Neuronal stem cell (in vitro differentiated cells): ENCODE results near the gene LIMK2.

ENCODE experiments used
- DNase-seq: peaks from one replicate; pipeline ENCODE4 v3.0.0-alpha.2; 2013; ENCODE audit warnings: low spot score
- H2AFZ ChIP-seq: one replicate; pipeline ENCODE4 v1.6.1; 2013; ENCODE audit warnings: mild to moderate bottlenecking, low read length, inconsistent platforms
- H2AK5ac ChIP-seq: 2 replicates; pipeline ENCODE4 v1.6.1; 2013; ENCODE audit warnings: low read depth, mild to moderate bottlenecking, inconsistent platforms, low read length, moderate library complexity, mixed read lengths
- H2BK120ac ChIP-seq: 2 replicates; pipeline ENCODE4 v1.6.1; 2013; ENCODE audit warnings: low read depth, mild to moderate bottlenecking, inconsistent platforms, low read length, moderate library complexity, mixed read lengths
- H2BK12ac ChIP-seq: one replicate; pipeline ENCODE4 v1.6.1; 2013; ENCODE audit warnings: low read length, inconsistent platforms
- H2BK15ac ChIP-seq: 2 replicates; pipeline ENCODE4 v1.6.1; 2013; ENCODE audit warnings: mild to moderate bottlenecking, low read length, inconsistent platforms, mixed read lengths
- H2BK5ac ChIP-seq: one replicate; pipeline ENCODE4 v1.6.1; 2013; ENCODE audit warnings: inconsistent platforms, mild to moderate bottlenecking, low read length, moderate library complexity
- H3K14ac ChIP-seq: one replicate; pipeline ENCODE4 v1.6.1; 2013; ENCODE audit warnings: low read length, inconsistent platforms
- H3K18ac ChIP-seq: 2 replicates; pipeline ENCODE4 v1.6.1; 2013; ENCODE audit warnings: low read length, inconsistent platforms
- H3K23ac ChIP-seq: 2 replicates; pipeline ENCODE4 v1.6.1; 2013; ENCODE audit warnings: low read depth, mild to moderate bottlenecking, mixed read lengths, low read length, inconsistent platforms; ENCODE audit not compliant: poor library complexity
- H3K27ac ChIP-seq: replicated peaks from 3 replicates; pipeline ENCODE4 v1.5.1; 2013; ENCODE audit warnings: low read length, inconsistent platforms
- H3K27me3 ChIP-seq, 3 experiments: 2 replicates each; pipeline ENCODE4 v1.6.1; 2013; ENCODE audit warnings: low read length in 3 of 3, mild to moderate bottlenecking in 2 of 3, inconsistent platforms in 1 of 3, low read depth in 1 of 3, mixed read lengths in 1 of 3, moderate library complexity in 1 of 3; ENCODE audit not compliant: control insufficient read depth in 3 of 3, insufficient read depth in 3 of 3
- H3K36me3 ChIP-seq, 2 donors: replicated peaks in 1 of 2; 2 replicates each; pipeline ENCODE4 v1.6.1; 2013; ENCODE audit warnings: low read length in 2 of 2; ENCODE audit not compliant: control insufficient read depth in 2 of 2, insufficient read depth in 2 of 2
- H3K4ac ChIP-seq: 2 replicates; pipeline ENCODE4 v1.6.1; 2013; ENCODE audit warnings: inconsistent platforms, mild to moderate bottlenecking, low read length, moderate library complexity
- H3K4me1 ChIP-seq, 2 donors: 1 replicate in 1 of 2; 2 replicates in 1 of 2; pipeline ENCODE4 v1.6.1; 2013; ENCODE audit warnings: low read length in 2 of 2, low read depth in 1 of 2; ENCODE audit not compliant: control insufficient read depth in 2 of 2, insufficient read depth in 1 of 2
- H3K4me2 ChIP-seq: one replicate; pipeline ENCODE4 v1.6.1; 2013; ENCODE audit warnings: mild to moderate bottlenecking, low read length, inconsistent platforms; ENCODE audit not compliant: insufficient read depth, poor library complexity, severe bottlenecking
- H3K4me3 ChIP-seq, 2 donors: 2 replicates each; pipeline ENCODE4 v1.5.1; 2013; ENCODE audit warnings: low read length in 2 of 2, mild to moderate bottlenecking in 2 of 2, inconsistent platforms in 1 of 2, moderate library complexity in 1 of 2
- H3K79me1 ChIP-seq: one replicate; pipeline ENCODE4 v1.6.1; 2013; ENCODE audit warnings: low read depth, mild to moderate bottlenecking, inconsistent platforms, low read length, moderate library complexity
- H3K9ac ChIP-seq: one replicate; pipeline ENCODE4 v1.6.1; 2013; ENCODE audit warnings: mild to moderate bottlenecking, low read depth, low read length, inconsistent platforms; ENCODE audit not compliant: poor library complexity
- H3K9me3 ChIP-seq, 2 donors: replicated peaks in 1 of 2; 2 replicates each; pipeline versions ENCODE3 to v1.6.1; 2013; ENCODE audit warnings: low read length in 2 of 2, mild to moderate bottlenecking in 2 of 2, inconsistent platforms in 1 of 2, low read depth in 1 of 2, mixed read lengths in 1 of 2, moderate library complexity in 1 of 2; ENCODE audit not compliant: control insufficient read depth in 2 of 2, insufficient read depth in 1 of 2
- H4K8ac ChIP-seq: one replicate; pipeline ENCODE4 v1.6.1; 2013; ENCODE audit warnings: low read depth, mild to moderate bottlenecking, inconsistent platforms, low read length, moderate library complexity
- H4K91ac ChIP-seq: one replicate; pipeline ENCODE4 v1.6.1; 2013; ENCODE audit warnings: low read length, low read depth, mild to moderate bottlenecking, inconsistent platforms; ENCODE audit not compliant: poor library complexity
- WGBS, 2 donors: extraction: QIAGEN DNeasy Blood & Tissue Kit; methylation state at CpG; one replicate each; pipeline ENCODE4 v1.1.7; 2013; ENCODE audit warnings: missing lambda C conversion rate in 2 of 2, mixed read lengths in 1 of 2; ENCODE audit not compliant: insufficient read length in 2 of 2, insufficient replicate concordance in 1 of 2; ENCODE audit errors: extremely low coverage in 2 of 2; 5-methylcytosine and 5-hydroxymethylcytosine counted together

The LIMK2 gene

DNA sequence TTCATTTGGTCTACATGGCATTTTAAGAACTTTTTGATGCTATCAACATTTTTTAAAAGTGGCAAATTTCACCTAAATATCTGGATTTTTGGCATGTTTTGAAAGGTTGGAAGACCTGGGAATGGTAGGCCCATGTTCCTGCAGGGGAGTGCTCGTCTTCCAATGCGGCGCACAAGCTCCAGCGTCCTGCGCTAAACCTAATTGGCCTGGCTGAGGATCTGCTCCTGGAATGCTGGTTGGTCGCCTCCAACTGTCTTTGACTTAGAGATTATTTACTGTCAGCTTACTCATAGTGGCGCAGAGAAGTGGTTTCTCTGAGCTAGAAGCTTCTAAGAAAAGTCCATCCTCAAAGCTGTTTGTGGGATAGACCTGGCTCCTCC, 626 bp upstream of the LIMK2 start:
- Histone ChIP-seq H3K27me3 (no peaks in the 10 kb centered on the region), H3K9ac (no peak overlapping the region), H3K4me2 (no peak overlapping the region), H3K27ac (no peak overlapping the region), H3K9me3 (no peaks in the 10 kb centered on the region), H3K4me1 (peaks cover 6 to 8% of the 10 kb centered on the region in 2 donors), H3K23ac (no peak overlapping the region), H2AK5ac (no peak overlapping the region), H2AFZ (peak overlapping the region; percentile 90), H2BK5ac (no peak overlapping the region), H4K8ac (no peak overlapping the region), H2BK12ac (no peak overlapping the region), H3K14ac (no peak overlapping the region), H3K4ac (no peak overlapping the region), H3K79me1 (peaks cover 4% of the 10 kb centered on the region), H2BK120ac (no peak overlapping the region), H3K36me3 (peaks cover 0 to 14% of the 10 kb centered on the region in 2 donors), H2BK15ac (no peak overlapping the region), H3K18ac (no peak overlapping the region), H4K91ac (no peak overlapping the region), H3K4me3 (peak overlapping the region in 1 of 2 donors; percentile 75)
- no peak for DNase-seq
- WGBS, 2 donors, result no CpG with 5 or more reads among the region's 7 CpGs

DNA sequence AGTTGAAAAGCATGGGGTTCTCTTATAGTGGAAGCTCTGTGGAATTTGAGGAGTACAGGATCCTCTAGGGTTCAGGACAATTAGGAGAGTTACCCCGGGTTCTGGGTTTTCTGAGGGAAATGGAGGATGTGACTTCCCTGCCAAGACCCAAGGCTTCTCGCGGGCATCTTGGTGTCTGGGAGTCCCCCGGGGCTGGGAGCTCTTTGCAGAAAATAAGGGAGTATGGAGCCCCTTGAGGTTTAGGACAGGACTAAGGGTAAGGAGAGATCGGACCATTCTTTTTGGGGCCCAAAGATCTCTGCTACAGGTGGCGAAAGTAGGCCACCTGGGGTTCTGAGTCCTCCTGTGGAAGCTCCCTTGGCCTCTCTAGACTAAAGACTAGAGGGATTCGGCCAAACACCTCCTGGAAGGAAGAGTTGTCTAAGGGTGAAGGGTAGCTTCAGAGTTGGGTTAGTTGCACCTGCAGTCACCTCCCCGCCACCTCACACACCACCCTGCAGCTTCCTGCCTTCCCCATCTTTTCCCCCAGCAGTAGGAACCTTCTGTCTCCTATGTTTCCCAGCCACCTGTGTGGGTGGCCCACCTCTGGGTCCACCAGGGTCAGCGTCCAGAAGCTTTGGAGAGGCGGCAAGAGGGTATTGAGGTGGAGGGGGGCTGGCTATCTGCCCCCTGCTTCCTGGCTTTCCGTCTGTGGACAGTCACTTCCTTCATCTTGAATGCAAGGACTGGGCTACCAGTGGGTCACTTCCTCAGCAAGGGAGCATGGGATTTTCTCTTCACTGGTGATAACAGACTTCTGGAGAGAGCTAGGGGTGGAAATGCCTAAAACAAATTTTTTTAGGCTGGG, 908 bp downstream of the LIMK2 start:
- Histone ChIP-seq H3K23ac (peak overlapping the region; percentile 86), H3K79me1 (peaks cover 5% of the 10 kb centered on the region), H4K91ac (no peak overlapping the region), H3K4me3 (peak overlapping the region; percentile 75 to 98), H2BK5ac (peak overlapping the region; percentile 15), H3K4ac (no peak overlapping the region), H2BK120ac (no peak overlapping the region), H2BK15ac (peak overlapping the region; percentile 69), H3K27me3 (no peaks in the 10 kb centered on the region), H2BK12ac (no peak overlapping the region), H4K8ac (no peak overlapping the region), H2AK5ac (no peak overlapping the region), H3K9ac (peak overlapping the region; percentile 22), H3K36me3 (peaks cover 0 to 12% of the 10 kb centered on the region in 2 donors), H3K4me1 (peaks cover 11 to 14% of the 10 kb centered on the region in 2 donors), H3K9me3 (no peaks in the 10 kb centered on the region), H2AFZ (peak overlapping the region; percentile 90), H3K27ac (no peak overlapping the region), H3K14ac (no peak overlapping the region), H3K18ac (no peak overlapping the region), H3K4me2 (peak overlapping the region; percentile 72)
- no CpG with 5 or more reads among the region's 11 CpGs for WGBS, 2 donors
- no peak for DNase-seq

DNA sequence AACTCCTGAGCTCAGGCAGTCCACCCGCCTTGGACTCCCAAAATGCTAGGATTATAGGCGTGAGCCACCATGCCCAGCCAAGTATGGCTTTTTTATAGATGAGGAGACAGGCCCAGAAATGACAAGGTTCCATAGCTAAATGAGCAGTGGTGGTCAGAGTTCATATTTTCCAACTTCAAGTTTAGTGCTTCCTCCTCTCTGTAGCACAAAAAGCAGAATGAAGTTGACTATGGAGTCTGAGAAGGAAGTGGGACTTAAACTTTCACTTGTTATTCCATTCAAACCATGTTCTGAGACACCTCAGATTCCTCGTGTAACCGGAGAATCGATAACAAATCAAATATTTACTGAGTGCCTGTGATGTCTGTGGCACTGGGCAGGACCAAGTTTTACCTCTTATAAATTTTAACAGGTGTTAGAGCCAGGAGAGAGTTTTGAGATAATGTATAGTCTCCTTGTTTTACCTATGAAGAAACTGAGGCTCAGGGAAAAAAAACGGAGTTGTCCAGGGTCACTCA, 3.0 kb downstream of the LIMK2 start:
- peaks cover 5% of the 10 kb centered on the region for H3K79me1 ChIP-seq
- WGBS, 2 donors, result no CpG with 5 or more reads among the region's 6 CpGs
- no peak overlapping the region for H4K91ac ChIP-seq
- no peak for DNase-seq
- no peak overlapping the region for H3K4ac ChIP-seq
- H3K18ac ChIP-seq, result no peak overlapping the region
- no peak overlapping the region for H3K9ac ChIP-seq
- no peaks in the 10 kb centered on the region for H3K9me3 ChIP-seq
- no peak overlapping the region for H3K4me2 ChIP-seq
- H4K8ac ChIP-seq, result no peak overlapping the region
- no peak overlapping the region for H2BK5ac ChIP-seq
- peaks cover 0 to 15% of the 10 kb centered on the region in 2 donors for H3K36me3 ChIP-seq
- H3K23ac ChIP-seq, result no peak overlapping the region
- no peak overlapping the region for H2BK15ac ChIP-seq
- no peak overlapping the region for H2BK12ac ChIP-seq
- no peaks in the 10 kb centered on the region for H3K27me3 ChIP-seq
- peaks cover 15 to 28% of the 10 kb centered on the region in 2 donors for H3K4me1 ChIP-seq
- no peak overlapping the region for H2BK120ac ChIP-seq
- no peak overlapping the region for H2AK5ac ChIP-seq
- H3K4me3 ChIP-seq, result no peak overlapping the region
- no peak overlapping the region for H3K14ac ChIP-seq
- no peak overlapping the region for H2AFZ ChIP-seq
- no peak overlapping the region for H3K27ac ChIP-seq

DNA sequence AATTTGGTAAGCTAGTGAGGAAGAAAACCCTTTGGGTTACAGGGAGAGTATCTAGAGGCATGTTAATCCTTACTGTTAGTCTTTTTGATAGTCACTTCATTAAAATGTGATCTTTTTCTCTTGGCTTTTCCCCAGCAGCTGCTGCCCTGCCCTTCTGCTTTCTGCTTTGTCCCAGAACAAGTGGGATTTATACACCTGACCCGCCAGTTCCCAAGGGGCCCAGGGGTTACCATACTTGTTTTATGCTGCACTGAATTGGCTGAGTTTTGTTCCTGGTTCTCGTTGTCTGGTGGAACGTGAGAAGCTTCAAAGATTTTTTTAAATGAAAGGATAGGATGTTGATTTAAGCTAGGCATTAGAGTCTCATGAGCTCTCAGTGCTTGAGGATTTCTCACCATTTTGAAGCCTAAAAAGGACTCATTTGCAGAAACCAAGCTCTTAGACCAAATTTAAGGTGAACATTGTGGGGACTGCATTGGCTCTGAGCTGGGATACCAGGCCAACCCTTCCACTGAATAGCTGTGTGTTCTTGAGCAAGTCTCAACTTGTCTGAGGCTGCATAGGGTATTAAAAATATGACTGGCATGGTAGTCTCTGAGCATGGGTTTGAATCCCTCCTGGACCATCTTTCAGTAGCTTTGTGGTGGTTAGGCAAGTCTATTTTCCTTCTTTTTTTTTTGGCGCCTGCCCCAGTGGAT, 6.6 kb downstream of the LIMK2 start:
- Histone ChIP-seq H2BK15ac (no peak overlapping the region), H3K9ac (no peak overlapping the region), H3K4me2 (no peak overlapping the region), H3K14ac (no peak overlapping the region), H2AFZ (no peak overlapping the region), H3K4me3 (no peak overlapping the region), H3K9me3 (no peaks in the 10 kb centered on the region), H4K8ac (no peak overlapping the region), H3K18ac (no peak overlapping the region), H2BK5ac (no peak overlapping the region), H2AK5ac (no peak overlapping the region), H2BK120ac (no peak overlapping the region), H4K91ac (no peak overlapping the region), H2BK12ac (no peak overlapping the region), H3K4ac (no peak overlapping the region), H3K4me1 (peaks cover 11 to 22% of the 10 kb centered on the region in 2 donors), H3K27ac (peak overlapping the region; percentile 92), H3K79me1 (peaks cover 2% of the 10 kb centered on the region), H3K27me3 (no peaks in the 10 kb centered on the region), H3K36me3 (peaks cover 0 to 17% of the 10 kb centered on the region in 2 donors), H3K23ac (no peak overlapping the region)
- WGBS, 2 donors, result no CpG with 5 or more reads among the region's 4 CpGs
- DNase-seq, result no peak
